ENCODE data around the gene C20orf202. TPM values are rescaled to one million over a fixed set of nuclear protein-coding genes. Genes with fewer than 3 reads are reported as not detected.

Gene C20orf202
- total and polyA plus RNA-seq, 7 donors, result 0.13 TPM; not detected in 6

DNA sequence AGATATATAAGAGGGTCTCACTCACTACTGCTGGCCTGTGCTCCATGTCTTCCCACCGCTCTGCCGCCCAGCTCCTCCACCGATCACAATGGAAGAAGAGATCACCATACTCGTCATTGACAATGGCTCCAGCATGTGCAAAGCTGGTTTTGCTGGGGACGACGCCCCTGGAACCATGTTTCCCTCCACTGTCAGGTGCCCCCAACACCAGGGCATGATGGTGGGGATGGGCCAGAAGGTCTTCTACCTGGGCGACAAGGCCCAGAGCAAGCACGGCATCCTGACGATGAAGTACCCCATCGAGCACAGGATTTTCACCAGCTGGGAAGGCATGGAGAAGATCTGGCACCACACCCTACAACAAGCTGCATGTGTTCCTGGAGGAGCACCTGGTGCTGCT is 42.8 kb upstream of the C20orf202 start:
- Histone ChIP-seq H3K36me3 (peaks cover 18 to 63% (median 38%) of the 10 kb centered on the region in 4 donors), H3K27me3 (no peaks in the 10 kb centered on the region), H3K9me3 (no peaks in the 10 kb centered on the region), H3K4me3 (no peak overlapping the region), H3K4me1 (no peaks in the 10 kb centered on the region), H3K27ac (no peak overlapping the region)
- 97 to 98% methylated on average over 10 of the region's 10 CpGs for WGBS, 2 donors
- TF ChIP-seq POLR2A (IDR thresholded peaks at IDR 0.05) (no peak), CTCF (IDR thresholded peaks at IDR 0.05) (no peak), EP300 (IDR thresholded peaks at IDR 0.05) (no peak), POLR2AphosphoS5 (IDR thresholded peaks at IDR 0.05) (no peak)
- no peak for DNase-seq
- intact Hi-C loops (cut with DNase I), result no loop called here

DNA sequence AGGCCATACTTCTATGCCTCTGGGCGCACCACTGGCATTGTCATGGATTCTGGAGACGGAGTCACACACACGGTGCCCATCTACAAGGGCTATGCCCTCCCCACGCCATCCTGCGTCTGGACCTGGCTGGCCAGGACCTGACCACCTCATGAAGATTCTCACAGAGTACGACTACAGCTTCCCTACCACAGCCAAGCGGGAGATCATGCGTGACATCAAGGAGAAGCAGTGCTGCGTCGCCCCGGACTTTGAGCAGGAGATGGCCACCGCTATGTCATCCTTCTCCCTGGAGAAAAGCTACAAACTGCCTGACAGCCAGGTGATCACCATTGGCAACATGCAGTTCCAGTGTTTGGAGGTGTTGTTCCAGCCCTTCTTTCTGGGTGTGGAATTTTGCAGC is 42.3 kb upstream of the C20orf202 start:
- H3K4me3 ChIP-seq, result no peak overlapping the region
- WGBS, 2 donors, result 98 to 99% methylated on average over 12 of the region's 12 CpGs
- DNase-seq, result no peak
- intact Hi-C loops (cut with DNase I), result no loop called here
- H3K9me3 ChIP-seq, result no peaks in the 10 kb centered on the region
- no peaks in the 10 kb centered on the region for H3K27me3 ChIP-seq
- H3K27ac ChIP-seq, result no peak overlapping the region
- TF ChIP-seq POLR2AphosphoS5 (IDR thresholded peaks at IDR 0.05), result no peak
- no peak for TF ChIP-seq EP300 (IDR thresholded peaks at IDR 0.05)
- TF ChIP-seq POLR2A (IDR thresholded peaks at IDR 0.05), result no peak
- TF ChIP-seq CTCF (IDR thresholded peaks at IDR 0.05), result no peak
- H3K4me1 ChIP-seq, result no peaks in the 10 kb centered on the region
- H3K36me3 ChIP-seq, result peaks cover 21 to 66% (median 43%) of the 10 kb centered on the region in 4 donors

DNA sequence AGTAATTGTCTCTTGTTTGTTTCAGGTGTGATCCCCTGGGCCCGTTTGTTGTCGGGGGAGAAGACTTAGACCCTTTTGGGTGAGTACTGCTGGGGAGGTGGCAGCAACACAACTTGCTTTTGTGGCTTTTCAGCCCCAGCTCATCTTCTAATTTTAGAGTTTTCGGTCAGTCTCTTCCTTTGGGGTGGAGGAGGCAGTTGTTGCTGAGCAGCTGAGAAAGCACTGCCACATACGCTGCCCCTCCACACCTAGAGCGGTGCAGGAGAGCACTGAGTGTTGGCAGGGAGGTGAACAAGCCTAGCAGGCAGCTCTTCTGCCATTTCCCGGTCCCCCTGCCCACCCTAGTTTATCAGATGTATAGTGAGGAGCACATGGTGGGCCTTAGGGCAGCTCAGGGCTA is 40.1 kb upstream of the C20orf202 start:
- TF ChIP-seq POLR2AphosphoS5 (IDR thresholded peaks at IDR 0.05) (no peak), EP300 (IDR thresholded peaks at IDR 0.05) (no peak), POLR2A (IDR thresholded peaks at IDR 0.05) (no peak), CTCF (IDR thresholded peaks at IDR 0.05) (no peak)
- DNase-seq, result no peak
- Histone ChIP-seq H3K27me3 (no peaks in the 10 kb centered on the region), H3K27ac (no peak overlapping the region), H3K4me1 (no peaks in the 10 kb centered on the region), H3K4me3 (no peak overlapping the region), H3K9me3 (no peaks in the 10 kb centered on the region), H3K36me3 (peaks cover 21 to 87% (median 55%) of the 10 kb centered on the region in 4 donors)
- intact Hi-C loops (cut with DNase I), result no loop called here
- 91 to 93% methylated on average over 6 of the region's 6 CpGs for WGBS, 2 donors

DNA sequence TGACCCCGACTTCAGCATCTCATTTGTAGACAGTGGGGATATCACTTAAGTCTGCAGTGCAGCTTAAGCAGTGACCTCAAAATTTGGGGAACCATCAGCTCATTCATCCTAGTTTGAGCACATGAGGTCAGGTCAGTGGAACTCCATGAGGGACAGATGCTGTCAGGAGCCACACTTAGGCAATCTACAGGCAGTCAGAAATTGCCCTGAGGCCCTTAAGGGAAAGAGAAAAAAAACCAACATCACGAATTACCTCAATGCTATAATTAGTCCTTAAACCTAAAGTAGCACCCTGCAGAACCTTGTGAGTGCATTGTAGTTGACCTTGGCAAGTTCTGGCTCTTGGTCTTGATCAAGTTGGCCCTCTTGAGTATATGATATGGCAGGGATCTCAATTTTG is 39.6 kb upstream of the C20orf202 start:
- H3K4me1 ChIP-seq, result no peaks in the 10 kb centered on the region
- H3K27ac ChIP-seq, result no peak overlapping the region
- no peak overlapping the region for H3K4me3 ChIP-seq
- no peaks in the 10 kb centered on the region for H3K9me3 ChIP-seq
- H3K36me3 ChIP-seq, result peaks cover 21 to 93% (median 59%) of the 10 kb centered on the region in 4 donors
- intact Hi-C loops (cut with DNase I), result no loop called here
- WGBS, 2 donors, result 87 to 91% methylated on average over 2 of the region's 2 CpGs
- no peak for DNase-seq
- no peaks in the 10 kb centered on the region for H3K27me3 ChIP-seq
- TF ChIP-seq POLR2A (IDR thresholded peaks at IDR 0.05) (no peak), CTCF (IDR thresholded peaks at IDR 0.05) (no peak), POLR2AphosphoS5 (IDR thresholded peaks at IDR 0.05) (no peak), EP300 (IDR thresholded peaks at IDR 0.05) (no peak)

DNA sequence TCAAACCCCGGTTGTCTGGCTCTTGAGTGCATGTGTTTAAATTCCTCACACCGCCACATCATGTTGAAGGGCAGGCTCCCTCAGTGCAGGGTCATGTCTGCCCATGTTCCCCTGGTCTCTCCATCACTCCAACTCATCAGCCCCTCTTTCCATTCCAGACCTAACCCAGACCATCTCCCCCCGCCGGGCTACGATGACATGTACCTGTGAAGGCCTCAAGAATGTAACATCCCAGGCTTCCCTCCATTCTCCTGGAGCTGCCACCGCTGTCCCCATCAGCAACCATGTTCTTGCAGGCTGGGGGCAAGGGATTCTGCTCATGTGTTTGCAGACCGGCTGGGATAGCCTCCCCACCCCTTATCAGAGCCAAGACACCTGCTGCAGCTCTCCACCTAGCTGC is 38.4 kb upstream of the C20orf202 start:
- Histone ChIP-seq H3K27me3 (no peaks in the 10 kb centered on the region), H3K4me3 (no peak overlapping the region), H3K9me3 (no peaks in the 10 kb centered on the region), H3K4me1 (no peaks in the 10 kb centered on the region), H3K36me3 (peaks cover 21 to 99% (median 66%) of the 10 kb centered on the region in 4 donors), H3K27ac (no peak overlapping the region)
- DNase-seq, result no peak
- 94 to 97% methylated on average over 7 of the region's 7 CpGs for WGBS, 2 donors
- TF ChIP-seq POLR2A (IDR thresholded peaks at IDR 0.05) (no peak), POLR2AphosphoS5 (IDR thresholded peaks at IDR 0.05) (no peak), EP300 (IDR thresholded peaks at IDR 0.05) (no peak), CTCF (IDR thresholded peaks at IDR 0.05) (no peak)
- intact Hi-C loops (cut with DNase I), result no loop called here

Measured in sigmoid colon (tissue), 7 donors.